Lower lobe of right lung (tissue), 2 donors: ENCODE data around the gene GRM7. TPM values are rescaled to one million over a fixed set of nuclear protein-coding genes. Genes with fewer than 3 reads are reported as not detected.

ENCODE experiments used
- ATAC-seq, 2 donors: fragments of 200-7000 bp; cut with Tn5 transposase; one replicate each; pipeline ENCODE4 v1.9.1; 2020 to 2022; ENCODE audit warnings: mild to moderate bottlenecking in 2 of 2, moderate library complexity in 2 of 2
- DNase-seq: peaks from one replicate; pipeline ENCODE4 v3.0.0-alpha.2; 2020
- H3K27ac ChIP-seq: fragments of 200-600 bp; one replicate; pipeline ENCODE4 v1.8.0; 2022
- H3K27me3 ChIP-seq: fragments of 200-600 bp; one replicate; pipeline ENCODE4 v1.8.0; 2022; ENCODE audit warnings: low read depth
- H3K36me3 ChIP-seq: fragments of 200-600 bp; one replicate; pipeline ENCODE4 v1.8.0; 2022; ENCODE audit warnings: mild to moderate bottlenecking
- H3K4me1 ChIP-seq: fragments of 200-600 bp; one replicate; pipeline ENCODE4 v1.8.0; 2022
- H3K4me3 ChIP-seq: fragments of 200-600 bp; one replicate; pipeline ENCODE4 v1.8.0; 2022; ENCODE audit warnings: mild to moderate bottlenecking
- H3K9me3 ChIP-seq: fragments of 200-600 bp; one replicate; pipeline ENCODE4 v1.8.0; 2022
- intact Hi-C: fragments of 100-400 bp; cut with DNase I; formaldehyde crosslinking; loops from one replicate; pipeline ENCODE4 v1.11.0; 2022
- total RNA-seq: library from RNA; stranded (reverse); fragmentation: NEBNext Ultra II Directional; extraction: Animal tissue kit (Norgen Biotek cat#: 25700); gene quantifications from one replicate; pipeline ENCODE4 v1.2.1, GENCODE V29; 2021
- TF ChIP-seq, protein P1 (sequence below): fragments of 200-600 bp; IDR thresholded peaks from one replicate; pipeline ENCODE4 v1.8.0; 2022; ENCODE audit warnings: antibody characterized with exemption, mild to moderate bottlenecking
- donor health status: DM: no; HTN: yes; CAD: no; lungs with severe emphysema.

GRM7 gene
- total RNA-seq, 1 donor from 2014 or later: 0.86 TPM

DNA sequence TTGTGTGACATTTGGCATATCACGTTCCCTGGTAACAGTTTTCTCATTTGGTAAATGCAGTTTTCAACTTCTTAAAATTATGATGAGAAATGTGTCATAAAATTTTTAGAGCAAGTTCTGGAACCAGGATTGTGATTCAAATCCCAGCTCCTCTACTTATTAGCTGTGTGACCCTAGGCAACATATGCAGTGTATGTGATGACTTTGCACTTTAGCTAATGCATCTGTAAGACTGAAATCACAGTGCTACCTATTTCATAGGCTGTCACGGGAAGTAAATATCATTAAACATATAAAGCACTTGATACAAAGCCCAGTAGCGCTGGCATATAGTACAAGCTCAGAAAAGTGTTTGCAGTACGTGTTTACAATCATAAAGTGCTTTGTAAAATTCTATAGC lies 419.4 kb downstream of the GRM7 start:
- H3K4me1 ChIP-seq: no peaks in the 10 kb centered on the region
- no peak overlapping the region for H3K27ac ChIP-seq
- no peaks in the 10 kb centered on the region for H3K9me3 ChIP-seq
- DNase-seq: no peak
- no peak overlapping the region for H3K4me3 ChIP-seq
- TF ChIP-seq, protein P1, sequence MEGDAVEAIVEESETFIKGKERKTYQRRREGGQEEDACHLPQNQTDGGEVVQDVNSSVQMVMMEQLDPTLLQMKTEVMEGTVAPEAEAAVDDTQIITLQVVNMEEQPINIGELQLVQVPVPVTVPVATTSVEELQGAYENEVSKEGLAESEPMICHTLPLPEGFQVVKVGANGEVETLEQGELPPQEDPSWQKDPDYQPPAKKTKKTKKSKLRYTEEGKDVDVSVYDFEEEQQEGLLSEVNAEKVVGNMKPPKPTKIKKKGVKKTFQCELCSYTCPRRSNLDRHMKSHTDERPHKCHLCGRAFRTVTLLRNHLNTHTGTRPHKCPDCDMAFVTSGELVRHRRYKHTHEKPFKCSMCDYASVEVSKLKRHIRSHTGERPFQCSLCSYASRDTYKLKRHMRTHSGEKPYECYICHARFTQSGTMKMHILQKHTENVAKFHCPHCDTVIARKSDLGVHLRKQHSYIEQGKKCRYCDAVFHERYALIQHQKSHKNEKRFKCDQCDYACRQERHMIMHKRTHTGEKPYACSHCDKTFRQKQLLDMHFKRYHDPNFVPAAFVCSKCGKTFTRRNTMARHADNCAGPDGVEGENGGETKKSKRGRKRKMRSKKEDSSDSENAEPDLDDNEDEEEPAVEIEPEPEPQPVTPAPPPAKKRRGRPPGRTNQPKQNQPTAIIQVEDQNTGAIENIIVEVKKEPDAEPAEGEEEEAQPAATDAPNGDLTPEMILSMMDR: no peak
- intact Hi-C loops: no loop called here
- no peak for ATAC-seq
- H3K27me3 ChIP-seq: no peaks in the 10 kb centered on the region
- H3K36me3 ChIP-seq: no peaks in the 10 kb centered on the region

DNA sequence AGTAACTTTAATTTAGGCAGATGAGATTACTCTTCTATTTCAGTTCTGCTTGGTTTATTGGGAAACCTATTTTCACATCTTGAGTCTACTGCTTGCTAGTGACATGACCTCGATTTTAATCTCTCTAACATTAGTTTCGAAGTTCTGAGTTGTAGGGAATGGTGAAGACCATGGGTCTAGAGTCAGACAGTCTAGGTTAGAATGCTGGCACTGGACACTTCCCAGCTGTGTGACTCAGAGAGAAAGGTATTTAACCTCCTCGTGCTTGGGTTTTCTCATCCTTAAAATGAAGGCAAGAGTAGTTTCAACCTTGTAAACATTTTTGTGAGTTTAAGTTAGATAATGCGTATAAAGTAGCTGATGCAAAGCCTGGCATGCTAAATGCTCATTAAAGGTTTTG lies 422.1 kb downstream of the GRM7 start:
- no peak for DNase-seq
- TF ChIP-seq, protein P1: no peak
- Histone ChIP-seq H3K27me3 (no peaks in the 10 kb centered on the region), H3K36me3 (no peaks in the 10 kb centered on the region), H3K9me3 (no peaks in the 10 kb centered on the region), H3K27ac (no peak overlapping the region), H3K4me3 (no peak overlapping the region), H3K4me1 (no peaks in the 10 kb centered on the region)
- no peak for ATAC-seq
- intact Hi-C loops: no loop called here

DNA sequence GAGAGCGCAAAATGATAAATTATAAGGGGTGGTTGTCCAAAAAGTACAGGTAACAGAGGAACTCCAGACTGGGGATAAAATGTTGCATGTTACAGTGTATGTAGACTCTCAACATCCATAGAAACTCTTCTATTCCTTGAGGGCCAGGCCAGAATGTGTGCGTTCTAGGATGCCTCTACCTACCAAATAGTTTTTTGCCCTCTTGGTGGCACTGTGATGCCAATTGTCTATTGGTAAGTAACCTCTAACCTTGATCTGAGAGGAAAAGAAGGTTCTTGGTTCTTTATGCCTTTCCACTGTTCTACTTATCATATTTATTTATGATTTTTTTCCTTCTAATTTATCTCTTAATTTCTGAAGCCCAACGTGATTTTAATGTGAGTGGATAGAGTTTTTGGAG lies 424.6 kb downstream of the GRM7 start:
- Histone ChIP-seq H3K4me3 (no peak overlapping the region), H3K36me3 (no peaks in the 10 kb centered on the region), H3K9me3 (no peaks in the 10 kb centered on the region), H3K27ac (no peak overlapping the region), H3K27me3 (no peaks in the 10 kb centered on the region), H3K4me1 (no peaks in the 10 kb centered on the region)
- ATAC-seq: peak; percentile 51 to 59
- intact Hi-C loops: no loop called here
- TF ChIP-seq, protein P1: peak; percentile 34
- DNase-seq: no peak

DNA sequence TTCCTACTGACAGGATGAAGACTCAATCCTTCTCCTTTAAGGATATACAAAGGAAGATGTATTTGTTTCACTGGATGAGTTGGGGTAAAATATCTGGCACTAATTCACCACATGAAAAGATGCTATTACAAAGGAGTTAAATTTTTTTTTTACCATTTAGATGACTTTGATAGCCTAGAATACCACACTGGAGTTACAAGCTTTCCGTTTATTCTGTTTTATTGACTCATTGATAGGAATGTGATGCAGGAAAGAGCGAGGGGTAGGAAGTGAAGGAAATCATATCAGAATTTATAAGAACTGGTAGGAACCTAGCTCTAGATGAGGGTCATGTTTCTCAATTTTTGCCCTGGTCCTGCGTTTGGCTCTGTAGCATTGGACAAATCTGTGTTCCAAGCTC lies 427.2 kb downstream of the GRM7 start:
- H3K4me3 ChIP-seq: no peak overlapping the region
- H3K9me3 ChIP-seq: no peaks in the 10 kb centered on the region
- no peaks in the 10 kb centered on the region for H3K4me1 ChIP-seq
- TF ChIP-seq, protein P1: no peak
- H3K36me3 ChIP-seq: no peaks in the 10 kb centered on the region
- no peak for DNase-seq
- intact Hi-C loops: no loop called here
- ATAC-seq: no peak
- H3K27ac ChIP-seq: no peak overlapping the region
- H3K27me3 ChIP-seq: no peaks in the 10 kb centered on the region

DNA sequence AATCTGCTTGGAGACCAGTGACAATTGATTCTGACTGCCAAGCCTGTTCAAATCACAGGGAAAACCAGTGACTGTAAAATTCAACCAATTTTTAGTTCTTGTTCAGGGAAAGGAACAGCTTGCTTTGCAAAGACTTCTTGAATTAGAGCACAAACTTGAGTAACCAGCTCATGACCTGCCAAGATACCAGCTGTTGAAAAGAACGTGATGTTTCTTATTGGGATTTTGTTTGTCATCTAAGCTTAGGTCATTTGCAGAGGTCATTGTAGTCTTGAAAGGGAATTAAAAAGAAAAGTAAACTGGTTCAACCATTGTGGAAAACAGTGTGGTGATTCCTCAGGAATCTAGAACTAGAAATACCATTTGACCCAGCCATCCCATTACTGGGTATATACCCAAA lies 428.2 kb downstream of the GRM7 start:
- Histone ChIP-seq H3K4me1 (no peaks in the 10 kb centered on the region), H3K36me3 (no peaks in the 10 kb centered on the region), H3K27ac (no peak overlapping the region), H3K4me3 (no peak overlapping the region), H3K27me3 (no peaks in the 10 kb centered on the region), H3K9me3 (no peaks in the 10 kb centered on the region)
- TF ChIP-seq, protein P1: no peak
- intact Hi-C loops: no loop called here
- no peak for ATAC-seq
- no peak for DNase-seq
